GM12878 (cell line): ENCODE measurements around the gene MCM9. TPM values are rescaled to one million over a fixed set of nuclear protein-coding genes. Genes with fewer than 3 reads are reported as not detected.

Source experiments
- ATAC-seq: fragments of 200-7000 bp; cut with Tn5 transposase; 3 replicates; pipeline ENCODE4 v1.9.1; 2020; ENCODE audit warnings: mild to moderate bottlenecking, moderate library complexity
- BruUV-seq: library from RNA; stranded (reverse); fragments of 400-500 nt; replicated peaks from 2 replicates; lab custom pipeline; 2021; lab: Mats Ljungman, UMichigan
- CTCF ChIA-PET: fragments of 300-600 bp; sonication (Branson Sonifier 250); formaldehyde crosslinking; extraction: SDS; loops from one replicate; lab custom pipeline; 2021; ENCODE audit warnings: inconsistent platforms; lab: Yijun Ruan, JAX
- POLR2A ChIA-PET: fragments of 350-600 bp; formaldehyde crosslinking; extraction: SDS; loops from one replicate; lab custom pipeline; 2021; ENCODE audit warnings: inconsistent platforms; lab: Charles Lee
- RAD21 ChIA-PET: fragments of 300-600 bp; sonication (Branson Sonifier 250); formaldehyde crosslinking; loops from one replicate; lab custom pipeline; 2023; ENCODE audit warnings: antibody characterized with exemption; ENCODE audit not compliant: unreplicated experiment; lab: Charles Lee
- SMC1A ChIA-PET: fragments of 300-600 bp; sonication (Branson Sonifier 250); formaldehyde crosslinking; loops from one replicate; lab custom pipeline; 2023; ENCODE audit not compliant: unreplicated experiment, uncharacterized antibody; lab: Charles Lee
- DNase-seq: peaks from one replicate; pipeline ENCODE4 v3.0.0-alpha.2; 2011; ENCODE audit warnings: low read depth, low spot score
- FAIRE-seq: peaks from 3 replicates; lab custom pipeline; 2011; peaks lifted over from hg19 to GRCh38; lab: Jason Lieb, UNC
- H2AFZ ChIP-seq: 2 replicates; pipeline ENCODE4 v1.6.0; 2011; ENCODE audit warnings: low read depth, low read length, control low read depth; ENCODE audit not compliant: control insufficient read depth
- H3K27ac ChIP-seq: 2 replicates; pipeline ENCODE4 v1.5.1; 2011; ENCODE audit warnings: control low read depth; ENCODE audit not compliant: control insufficient read depth, insufficient read depth
- H3K27me3 ChIP-seq, 2 experiments: replicated peaks in 1 of 2; 2 replicates each; pipeline versions ENCODE4 v1.6.0 to v1.6.1; 2011; ENCODE audit warnings: low read length in 1 of 2; ENCODE audit not compliant: control insufficient read depth in 2 of 2, insufficient read depth in 2 of 2
- H3K36me3 ChIP-seq, 2 experiments: 2 replicates each; pipeline ENCODE4 v1.5.1; 2011; ENCODE audit warnings: low read length in 1 of 2; ENCODE audit not compliant: control insufficient read depth in 2 of 2, insufficient read depth in 2 of 2
- H3K4me1 ChIP-seq: 2 replicates; pipeline ENCODE4 v1.6.1; 2011; ENCODE audit warnings: mild to moderate bottlenecking, low read length, moderate library complexity, mixed read lengths; ENCODE audit not compliant: control insufficient read depth, insufficient read depth
- H3K4me2 ChIP-seq: 2 replicates; pipeline ENCODE4 v1.6.0; 2011; ENCODE audit warnings: control low read depth; ENCODE audit not compliant: control insufficient read depth, insufficient read depth
- H3K4me3 ChIP-seq: fragments of 200-600 bp; sonication (generic); 2 replicates; pipeline ENCODE4 v1.5.1; 2016
- H3K79me2 ChIP-seq: 2 replicates; pipeline ENCODE4 v1.6.0; 2011; ENCODE audit warnings: low read length; ENCODE audit not compliant: control insufficient read depth, insufficient read depth
- H3K9ac ChIP-seq: 2 replicates; pipeline ENCODE4 v1.8.0; 2011; ENCODE audit warnings: low read length, control low read depth, mixed read lengths; ENCODE audit not compliant: control insufficient read depth, insufficient read depth
- H3K9me3 ChIP-seq: replicated peaks from 3 replicates; pipeline ENCODE4 v1.5.1; 2011; ENCODE audit warnings: mild to moderate bottlenecking, low read length; ENCODE audit not compliant: control insufficient read depth, insufficient read depth
- H4K20me1 ChIP-seq: 2 replicates; pipeline ENCODE4 v1.6.0; 2011; ENCODE audit not compliant: control insufficient read depth, insufficient read depth
- EED ChIP-seq: sonication (generic); IDR thresholded peaks from 2 replicates; pipeline ENCODE4 v1.6.1; 2016; ENCODE audit warnings: antibody characterized with exemption, low read depth
- MTA2 ChIP-seq: fragments of 450-650 bp; IDR thresholded peaks from 2 replicates; pipeline ENCODE4 v1.6.1; 2016; ENCODE audit warnings: low read depth, mild to moderate bottlenecking, moderate library complexity
- RFX5 ChIP-seq: IDR thresholded peaks from 2 replicates; pipeline ENCODE4 v1.6.1; 2011; ENCODE audit warnings: low read depth, low read length, improper control_type of control experiment
- SMAD1 ChIP-seq: fragments of 450-650 bp; IDR thresholded peaks from 2 replicates; pipeline ENCODE4 v1.6.1; 2018; ENCODE audit warnings: mild to moderate bottlenecking, low read depth; ENCODE audit not compliant: partially characterized antibody
- SUPT20H ChIP-seq: IDR thresholded peaks from 2 replicates; pipeline ENCODE4 v1.6.1; 2011; ENCODE audit warnings: low read depth, mild to moderate bottlenecking, low read length, moderate library complexity, borderline replicate concordance; ENCODE audit not compliant: control insufficient read depth
- ZNF207 ChIP-seq: fragments of 450-650 bp; IDR thresholded peaks from 2 replicates; pipeline ENCODE4 v1.6.1; 2014; ENCODE audit warnings: antibody characterized with exemption, mild to moderate bottlenecking, borderline replicate concordance
- ZNF592 ChIP-seq: fragments of 450-650 bp; IDR thresholded peaks from 2 replicates; pipeline ENCODE4 v1.6.1; 2017; ENCODE audit warnings: mild to moderate bottlenecking, moderate library complexity
- ZZZ3 ChIP-seq: IDR thresholded peaks from 2 replicates; pipeline ENCODE4 v1.6.1; 2011; ENCODE audit warnings: low read depth; ENCODE audit not compliant: control insufficient read depth, insufficient read length
- WGBS: methylation state at CpG from one replicate; pipeline ENCODE4 v1.1.6; 2016; ENCODE audit warnings: low lambda C conversion rate; ENCODE audit not compliant: insufficient replicate concordance, insufficient coverage; ENCODE audit errors: missing lambda C conversion rate; 5-methylcytosine and 5-hydroxymethylcytosine counted together
- in situ Hi-C: fragments of 300-500 bp; cut with MboI; formaldehyde crosslinking; loops from 9 replicates; pipeline ENCODE4 v1.14.3; 2018; ENCODE audit warnings: mixed read lengths
- intact Hi-C: fragments of 100-400 bp; cut with micrococcal nuclease; formaldehyde crosslinking; loops from one replicate; pipeline ENCODE4 v1.14.2; 2022; ENCODE audit not compliant: unreplicated experiment
- polyA plus RNA-seq, 11 experiments: library from polyadenylated mRNA; depleted of rRNA in 4 of 11; unstranded in 6 of 11; stranded (reverse) in 5 of 11; fragments of >200 nt; fragmentation: Nextera tagmentation in 4 of 11; fragmentation: Illumina TruSeq in 1 of 11; extraction: Ambion mirVana in 4 of 11; extraction: Trizol in 1 of 11; gene quantifications; 1 replicate in 1 of 11; 2 replicates in 10 of 11; pipeline versions ENCODE4 v1.2.1 to v1.2.3, GENCODE V29; 2011 to 2016; ENCODE audit warnings: inconsistent platforms in 2 of 11, missing spikeins in 2 of 11, low read depth in 1 of 11
- total RNA-seq, 4 experiments: library from RNA; depleted of rRNA in 3 of 4; stranded (reverse); fragments of >200 nt in 3 of 4; fragmentation: Illumina TruSeq in 1 of 4; extraction: Trizol in 1 of 4; gene quantifications; 2 replicates each; pipeline versions ENCODE4 v1.2.1 to v1.2.3, GENCODE V29; 2013 to 2021
- TF ChIP-seq, protein P1 (sequence below): fragments of 450-650 bp; IDR thresholded peaks from 2 replicates; pipeline ENCODE4 v1.6.1; 2017; ENCODE audit warnings: low read depth, mild to moderate bottlenecking, moderate library complexity

Gene MCM9
- total and polyA plus RNA-seq, 10 of the 15 experiments (the other 5 are each of a cell fraction or from before 2014, with no cell fraction given), result 3.4 to 18.5 (median 9.7) TPM

- Histone ChIP-seq H4K20me1 (no peaks in the 10 kb centered on the region), H3K36me3 (no peaks in the 10 kb centered on the region), H3K4me3 (no peak overlapping the region), H3K9me3 (no peaks in the 10 kb centered on the region), H2AFZ (no peak overlapping the region), H3K9ac (no peak overlapping the region), H3K79me2 (no peaks in the 10 kb centered on the region), H3K27me3 (peaks cover 0 to 2% of the 10 kb centered on the region in 2 experiments; a peak in 1 of 4 replicates), H3K4me2 (no peak overlapping the region), H3K4me1 (peaks cover 3% of the 10 kb centered on the region; the same call in 1 of the 2 replicates), H3K27ac (no peak overlapping the region)
- BruUV-seq, result no TSS peak
- no peak for DNase-seq
- in situ Hi-C loops (loop anchor here (10.0 to 25.0 kb wide), 2 partner anchors 497 to 795 kb away; no protein-coding TSS in a partner anchor), intact Hi-C loops (no loop called here)
- ChIA-PET POLR2A (no interaction called here), RAD21 (no interaction called here), CTCF (no interaction called here), SMC1A (no interaction called here)
- no peak for FAIRE-seq
- TF ChIP-seq SUPT20H (no peak), ZNF592 (no peak), RFX5 (no peak), EED (no peak), ZNF207 (no peak), MTA2 (no peak), SMAD1 (no peak), ZZZ3 (no peak)
- TF ChIP-seq, protein P1, sequence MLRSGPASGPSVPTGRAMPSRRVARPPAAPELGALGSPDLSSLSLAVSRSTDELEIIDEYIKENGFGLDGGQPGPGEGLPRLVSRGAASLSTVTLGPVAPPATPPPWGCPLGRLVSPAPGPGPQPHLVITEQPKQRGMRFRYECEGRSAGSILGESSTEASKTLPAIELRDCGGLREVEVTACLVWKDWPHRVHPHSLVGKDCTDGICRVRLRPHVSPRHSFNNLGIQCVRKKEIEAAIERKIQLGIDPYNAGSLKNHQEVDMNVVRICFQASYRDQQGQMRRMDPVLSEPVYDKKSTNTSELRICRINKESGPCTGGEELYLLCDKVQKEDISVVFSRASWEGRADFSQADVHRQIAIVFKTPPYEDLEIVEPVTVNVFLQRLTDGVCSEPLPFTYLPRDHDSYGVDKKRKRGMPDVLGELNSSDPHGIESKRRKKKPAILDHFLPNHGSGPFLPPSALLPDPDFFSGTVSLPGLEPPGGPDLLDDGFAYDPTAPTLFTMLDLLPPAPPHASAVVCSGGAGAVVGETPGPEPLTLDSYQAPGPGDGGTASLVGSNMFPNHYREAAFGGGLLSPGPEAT, result no peak
- WGBS, result 25% methylated on average over 2 of the region's 2 CpGs
- ATAC-seq, result no peak
Observed at GRCh38 chr6:118781897-118782296, 153.1 kb downstream of the MCM9 start.
